Mesenchymal stem cell (in vitro differentiated cells and primary cell): ENCODE measurements around the gene PHF20.
A peak's percentile ranks its signal among the peaks of the same experiment; 100 is the strongest.
"Not testable (repeated sequence)": the region's sequence is repeated elsewhere in the genome, so short reads cannot be mapped to it uniquely, and the experiment has no call there.

ENCODE experiments used
- DNase-seq: peaks from one replicate; pipeline ENCODE4 v3.0.0-alpha.2; 2013
- H2AFZ ChIP-seq: one replicate; pipeline ENCODE4 v1.6.1; 2013; ENCODE audit warnings: low read depth, mild to moderate bottlenecking, control low read depth, inconsistent platforms, low read length, moderate library complexity
- H2AK5ac ChIP-seq: 2 replicates; pipeline ENCODE4 v1.6.1; 2013; ENCODE audit warnings: low read length, moderate library complexity, mild to moderate bottlenecking, inconsistent platforms; ENCODE audit not compliant: severe bottlenecking
- H2BK120ac ChIP-seq: one replicate; pipeline ENCODE4 v1.6.1; 2013; ENCODE audit warnings: low read depth, mild to moderate bottlenecking, inconsistent platforms, low read length, moderate library complexity
- H2BK12ac ChIP-seq, 2 experiments: one replicate each; pipeline ENCODE4 v1.6.1; 2013; ENCODE audit warnings: inconsistent platforms in 2 of 2, low read length in 2 of 2, mild to moderate bottlenecking in 2 of 2, moderate library complexity in 2 of 2, control low read depth in 1 of 2
- H2BK15ac ChIP-seq: one replicate; pipeline ENCODE4 v1.6.1; 2013; ENCODE audit warnings: mild to moderate bottlenecking, low read depth, inconsistent platforms; ENCODE audit not compliant: poor library complexity, severe bottlenecking
- H2BK5ac ChIP-seq: 2 replicates; pipeline ENCODE4 v1.6.1; 2013; ENCODE audit warnings: low read depth, mild to moderate bottlenecking, low read length, control low read depth, inconsistent platforms; ENCODE audit not compliant: poor library complexity, severe bottlenecking
- H3K14ac ChIP-seq, 2 experiments: one replicate each; pipeline ENCODE4 v1.6.1; 2013; ENCODE audit warnings: inconsistent platforms in 2 of 2, low read length in 2 of 2, control low read depth in 1 of 2, mild to moderate bottlenecking in 1 of 2, moderate library complexity in 1 of 2
- H3K18ac ChIP-seq, 2 experiments: one replicate each; pipeline ENCODE4 v1.6.1; 2013; ENCODE audit warnings: inconsistent platforms in 2 of 2, low read length in 2 of 2, control low read depth in 1 of 2, low read depth in 1 of 2, mild to moderate bottlenecking in 1 of 2
- H3K23ac ChIP-seq, 2 experiments: one replicate each; pipeline ENCODE4 v1.6.1; 2013; ENCODE audit warnings: inconsistent platforms in 2 of 2, low read length in 2 of 2, mild to moderate bottlenecking in 2 of 2, moderate library complexity in 2 of 2, control low read depth in 1 of 2
- H3K27ac ChIP-seq: 2 replicates; pipeline ENCODE4 v1.5.1; 2013; ENCODE audit warnings: mild to moderate bottlenecking, moderate library complexity, low read length, control low read depth, inconsistent platforms; ENCODE audit not compliant: poor library complexity, severe bottlenecking
- H3K27me3 ChIP-seq, 2 experiments: 2 replicates each; pipeline versions ENCODE4 v1.6.1 to v1.7.0; 2013; ENCODE audit warnings: low read length in 2 of 2, mild to moderate bottlenecking in 2 of 2, moderate library complexity in 2 of 2, control low read depth in 1 of 2, inconsistent platforms in 1 of 2; ENCODE audit not compliant: control insufficient read depth in 1 of 2, insufficient read depth in 1 of 2
- H3K36me3 ChIP-seq, 2 experiments: 2 replicates each; pipeline versions ENCODE4 v1.6.1 to v1.7.0; 2013; ENCODE audit warnings: low read length in 2 of 2, control low read depth in 1 of 2, inconsistent platforms in 1 of 2, low read depth in 1 of 2, mild to moderate bottlenecking in 1 of 2; ENCODE audit not compliant: insufficient read depth in 2 of 2, control insufficient read depth in 1 of 2
- H3K4ac ChIP-seq, 2 experiments: one replicate each; pipeline ENCODE4 v1.6.1; 2013; ENCODE audit warnings: inconsistent platforms in 2 of 2, low read length in 2 of 2, mild to moderate bottlenecking in 2 of 2, moderate library complexity in 2 of 2, control low read depth in 1 of 2, low read depth in 1 of 2
- H3K4me1 ChIP-seq: 2 replicates; pipeline ENCODE4 v1.6.1; 2013; ENCODE audit warnings: low read depth, low read length, control low read depth; ENCODE audit not compliant: control insufficient read depth, insufficient read depth
- H3K4me2 ChIP-seq: 2 replicates; pipeline ENCODE4 v1.6.1; 2013; ENCODE audit warnings: low read length, mild to moderate bottlenecking, inconsistent platforms; ENCODE audit not compliant: poor library complexity, severe bottlenecking
- H3K4me3 ChIP-seq, 2 experiments: 2 replicates each; pipeline versions ENCODE4 v1.5.1 to v1.7.0; 2013; ENCODE audit warnings: low read length in 2 of 2, mild to moderate bottlenecking in 2 of 2, control low read depth in 1 of 2, low read depth in 1 of 2; ENCODE audit not compliant: insufficient read depth in 1 of 2
- H3K79me1 ChIP-seq: replicated peaks from 2 replicates; pipeline ENCODE4 v1.6.1; 2013; ENCODE audit warnings: mild to moderate bottlenecking, control low read depth, low read length, inconsistent platforms; ENCODE audit not compliant: poor library complexity, severe bottlenecking
- H3K9ac ChIP-seq: 2 replicates; pipeline ENCODE4 v1.7.0; 2013; ENCODE audit warnings: mild to moderate bottlenecking, low read length, moderate library complexity
- H3K9me3 ChIP-seq: 2 replicates; pipeline ENCODE4 v1.7.0; 2013; ENCODE audit warnings: mild to moderate bottlenecking, low read length; ENCODE audit not compliant: control insufficient read depth
- H4K8ac ChIP-seq: one replicate; pipeline ENCODE4 v1.6.1; 2013; ENCODE audit warnings: inconsistent platforms, mild to moderate bottlenecking, low read length, moderate library complexity
- H4K91ac ChIP-seq: one replicate; pipeline ENCODE4 v1.6.1; 2013; ENCODE audit warnings: mild to moderate bottlenecking, low read length, inconsistent platforms
- WGBS: methylation state at CpG from one replicate; pipeline ENCODE4 v1.1.7; 2013; ENCODE audit warnings: mixed read lengths; 5-methylcytosine and 5-hydroxymethylcytosine counted together

The PHF20 gene

GRCh38 chr20:35947489-35947888 is 175.7 kb downstream of the PHF20 start:
- no peak overlapping the region for H3K9ac ChIP-seq
- H3K27ac ChIP-seq, result no peak overlapping the region
- no peak overlapping the region for H3K4me3 ChIP-seq
- H3K9me3 ChIP-seq, result no peaks in the 10 kb centered on the region
- DNase-seq, result peak; percentile 20
- H3K14ac ChIP-seq, result no peak overlapping the region
- peaks cover 4% of the 10 kb centered on the region for H3K4me1 ChIP-seq
- no peaks in the 10 kb centered on the region for H3K27me3 ChIP-seq
- no peak overlapping the region for H2AFZ ChIP-seq
- H2BK12ac ChIP-seq, result no peak overlapping the region
- H3K4me2 ChIP-seq, result no peak overlapping the region
- peaks cover 15% of the 10 kb centered on the region for H3K79me1 ChIP-seq
- H3K23ac ChIP-seq, result no peak overlapping the region
- peaks cover 14 to 44% of the 10 kb centered on the region in 2 experiments for H3K36me3 ChIP-seq
- 83% methylated on average over 9 of the region's 9 CpGs for WGBS
- no peak overlapping the region for H4K91ac ChIP-seq
- H2BK5ac ChIP-seq, result no peak overlapping the region
- no peak overlapping the region for H2BK120ac ChIP-seq
- no peak overlapping the region for H2BK15ac ChIP-seq
- no peak overlapping the region for H4K8ac ChIP-seq
- no peak overlapping the region for H2AK5ac ChIP-seq
- no peak overlapping the region for H3K4ac ChIP-seq
- H3K18ac ChIP-seq, result no peak overlapping the region

GRCh38 chr20:35947907-35948306 is 176.1 kb downstream of the PHF20 start:
- Histone ChIP-seq H3K79me1 (peaks cover 15% of the 10 kb centered on the region), H2BK15ac (no peak overlapping the region), H4K8ac (no peak overlapping the region), H2AFZ (no peak overlapping the region), H3K4me3 (no peak overlapping the region), H3K4ac (no peak overlapping the region), H3K4me1 (peaks cover 4% of the 10 kb centered on the region), H3K36me3 (peaks cover 14 to 43% of the 10 kb centered on the region in 2 experiments), H2AK5ac (no peak overlapping the region), H2BK120ac (no peak overlapping the region), H2BK12ac (no peak overlapping the region), H3K27me3 (no peaks in the 10 kb centered on the region), H3K4me2 (no peak overlapping the region), H3K27ac (no peak overlapping the region), H3K23ac (no peak overlapping the region), H3K9ac (no peak overlapping the region), H2BK5ac (no peak overlapping the region), H4K91ac (no peak overlapping the region), H3K9me3 (no peaks in the 10 kb centered on the region), H3K14ac (no peak overlapping the region), H3K18ac (no peak overlapping the region)
- no peak for DNase-seq
- 96% methylated on average over 2 of the region's 2 CpGs for whole genome bisulfite sequencing

GRCh38 chr20:35950093-35950492 is 178.3 kb downstream of the PHF20 start:
- Histone ChIP-seq H3K23ac (no peak overlapping the region), H3K27ac (no peak overlapping the region), H3K14ac (no peak overlapping the region), H2BK5ac (no peak overlapping the region), H2BK120ac (no peak overlapping the region), H4K8ac (no peak overlapping the region), H3K4me1 (peaks cover 4% of the 10 kb centered on the region), H3K79me1 (peaks cover 15% of the 10 kb centered on the region), H3K4me2 (no peak overlapping the region), H2AFZ (no peak overlapping the region), H3K18ac (no peak overlapping the region), H3K4me3 (no peak overlapping the region), H3K36me3 (peaks cover 10 to 30% of the 10 kb centered on the region in 2 experiments), H3K9me3 (no peaks in the 10 kb centered on the region), H3K9ac (no peak overlapping the region), H4K91ac (no peak overlapping the region), H2BK12ac (no peak overlapping the region), H3K4ac (no peak overlapping the region), H2AK5ac (no peak overlapping the region), H2BK15ac (no peak overlapping the region), H3K27me3 (no peaks in the 10 kb centered on the region)
- no peak for DNase-seq
- 96% methylated on average over 7 of the region's 7 CpGs for WGBS

GRCh38 chr20:35952080-35952479 is 180.3 kb downstream of the PHF20 start:
- not testable (repeated sequence) for H2BK12ac ChIP-seq, H2BK120ac ChIP-seq, H3K4me1 ChIP-seq, H3K27ac ChIP-seq, H3K23ac ChIP-seq, H3K18ac ChIP-seq, H2AFZ ChIP-seq, H2BK15ac ChIP-seq, H4K91ac ChIP-seq, DNase-seq, H3K27me3 ChIP-seq, H2AK5ac ChIP-seq, H2BK5ac ChIP-seq, H3K4ac ChIP-seq, H3K9me3 ChIP-seq, H3K14ac ChIP-seq, H4K8ac ChIP-seq
- H3K9ac ChIP-seq, result peak overlapping the region; percentile 100
- peak overlapping the region; percentile 91 for H3K4me2 ChIP-seq
- 100% methylated on average over 12 of the region's 14 CpGs for WGBS
- H3K36me3 ChIP-seq, result peaks cover 6 to 21% of the 10 kb centered on the region in 2 experiments
- H3K4me3 ChIP-seq, result peak overlapping the region in 1 of 2 experiments; percentile 97
- peaks cover 23% of the 10 kb centered on the region for H3K79me1 ChIP-seq
